D721Med (cell line): ENCODE data around the gene CDK15.
A peak's percentile ranks its signal among the peaks of the same experiment; 100 is the strongest.

Experiments used
- DNase-seq: peaks from one replicate; pipeline ENCODE4 v3.0.0; 2011; ENCODE audit warnings: low spot score; ENCODE audit not compliant: insufficient read length
- FAIRE-seq: peaks from 2 replicates; lab custom pipeline; 2011; peaks lifted over from hg19 to GRCh38; lab: Jason Lieb, UNC
- TF ChIP-seq, protein P1 (sequence below): IDR thresholded peaks from 2 replicates; pipeline ENCODE4 v1.5.1; 2012; ENCODE audit warnings: mild to moderate bottlenecking, control low read depth; ENCODE audit not compliant: insufficient read depth; ENCODE audit errors: missing control alignments

The CDK15 gene

DNA sequence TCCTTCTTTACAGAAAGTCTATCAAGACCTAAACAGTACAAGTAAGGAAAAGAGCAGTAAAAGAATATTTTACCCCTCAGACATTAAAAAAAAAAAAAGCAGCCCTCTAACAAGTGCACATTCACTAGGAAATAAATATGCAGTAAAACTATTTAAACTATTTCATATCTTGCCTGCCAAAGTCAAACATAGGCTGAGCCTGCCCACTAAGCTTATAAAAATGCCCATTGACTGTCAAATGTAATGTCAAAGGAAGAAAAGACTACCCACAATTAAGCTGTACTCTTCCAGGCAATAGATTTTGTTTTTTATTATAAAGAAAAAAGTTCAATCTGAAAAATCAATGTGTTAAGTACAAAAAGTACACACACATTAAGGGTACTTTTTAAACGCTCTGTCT lies 37.4 kb upstream of the CDK15 start:
- FAIRE-seq: no peak
- DNase-seq: no peak
- TF ChIP-seq, protein P1, sequence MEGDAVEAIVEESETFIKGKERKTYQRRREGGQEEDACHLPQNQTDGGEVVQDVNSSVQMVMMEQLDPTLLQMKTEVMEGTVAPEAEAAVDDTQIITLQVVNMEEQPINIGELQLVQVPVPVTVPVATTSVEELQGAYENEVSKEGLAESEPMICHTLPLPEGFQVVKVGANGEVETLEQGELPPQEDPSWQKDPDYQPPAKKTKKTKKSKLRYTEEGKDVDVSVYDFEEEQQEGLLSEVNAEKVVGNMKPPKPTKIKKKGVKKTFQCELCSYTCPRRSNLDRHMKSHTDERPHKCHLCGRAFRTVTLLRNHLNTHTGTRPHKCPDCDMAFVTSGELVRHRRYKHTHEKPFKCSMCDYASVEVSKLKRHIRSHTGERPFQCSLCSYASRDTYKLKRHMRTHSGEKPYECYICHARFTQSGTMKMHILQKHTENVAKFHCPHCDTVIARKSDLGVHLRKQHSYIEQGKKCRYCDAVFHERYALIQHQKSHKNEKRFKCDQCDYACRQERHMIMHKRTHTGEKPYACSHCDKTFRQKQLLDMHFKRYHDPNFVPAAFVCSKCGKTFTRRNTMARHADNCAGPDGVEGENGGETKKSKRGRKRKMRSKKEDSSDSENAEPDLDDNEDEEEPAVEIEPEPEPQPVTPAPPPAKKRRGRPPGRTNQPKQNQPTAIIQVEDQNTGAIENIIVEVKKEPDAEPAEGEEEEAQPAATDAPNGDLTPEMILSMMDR: no peak

DNA sequence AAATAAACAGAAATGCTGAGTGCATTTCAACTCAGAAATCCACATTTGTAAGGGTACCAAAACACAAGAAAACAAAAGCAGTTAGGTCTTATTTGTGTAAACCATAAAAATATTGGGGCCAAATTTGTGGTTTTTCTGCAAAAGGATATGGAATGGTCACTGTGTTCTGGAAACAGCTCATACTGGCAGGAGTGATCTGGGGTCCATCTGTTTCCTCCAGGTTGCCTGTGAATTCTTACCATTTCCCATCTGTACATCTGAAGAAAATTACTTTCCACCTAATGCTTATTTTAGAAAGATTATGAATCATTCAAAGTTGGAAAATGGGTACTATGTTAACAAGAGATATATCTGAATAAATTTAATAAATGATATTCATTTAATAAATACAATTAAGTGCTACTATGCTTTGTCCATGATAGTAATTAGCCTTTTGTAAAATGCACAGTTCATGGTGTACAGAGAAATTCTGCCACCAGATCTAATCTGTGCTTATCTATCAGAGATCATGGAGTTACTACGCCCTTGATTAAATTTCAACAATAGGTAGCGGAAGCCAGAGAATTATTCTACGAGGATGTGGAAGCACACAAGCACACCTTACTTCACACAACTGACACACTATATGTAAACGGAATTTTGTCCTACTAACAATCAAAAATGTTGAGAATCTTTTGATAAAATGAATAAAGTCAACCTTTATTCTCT lies 36.5 kb upstream of the CDK15 start:
- TF ChIP-seq, protein P1: no peak
- peak; percentile 35 for FAIRE-seq
- no peak for DNase-seq

DNA sequence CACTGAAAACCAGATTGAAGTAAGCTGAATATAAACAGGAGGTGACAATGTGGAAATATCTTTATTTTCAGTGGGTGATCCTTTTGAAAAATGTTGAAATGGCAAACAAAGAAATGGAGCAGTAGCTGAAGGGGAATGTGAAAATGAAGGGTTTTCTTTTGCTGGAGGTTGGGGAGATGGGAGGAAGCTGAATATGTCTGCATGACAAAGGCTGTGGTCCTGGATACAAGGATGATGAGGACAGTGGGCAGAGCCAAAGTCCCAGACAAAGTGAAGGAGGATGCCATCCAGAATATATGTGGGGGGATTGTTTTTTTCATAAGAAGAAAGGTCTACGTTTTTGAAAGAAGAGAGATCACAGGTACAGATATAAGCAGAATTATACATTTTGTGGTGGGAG lies 32.3 kb upstream of the CDK15 start:
- no peak for DNase-seq
- TF ChIP-seq, protein P1: no peak
- no peak for FAIRE-seq

DNA sequence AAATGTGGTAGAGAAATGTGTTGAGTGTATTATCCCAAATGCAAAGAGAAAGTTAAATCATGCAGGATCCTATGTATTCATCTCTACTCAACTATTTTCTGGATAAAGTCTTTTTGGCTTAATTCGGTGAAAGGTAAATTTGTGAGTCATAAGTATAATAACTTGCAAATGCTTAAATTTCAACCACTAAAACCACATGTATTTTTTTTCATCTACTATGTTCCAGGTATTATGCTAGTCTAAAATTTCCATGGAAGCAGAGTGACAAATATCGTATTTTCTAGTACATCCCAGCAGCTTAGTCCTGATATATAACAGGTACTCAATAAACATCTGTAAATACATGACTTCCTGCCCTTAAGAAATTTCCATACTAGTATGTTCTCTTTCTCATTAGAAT lies 31.8 kb upstream of the CDK15 start:
- TF ChIP-seq, protein P1: no peak
- DNase-seq (no peak), FAIRE-seq (no peak)

DNA sequence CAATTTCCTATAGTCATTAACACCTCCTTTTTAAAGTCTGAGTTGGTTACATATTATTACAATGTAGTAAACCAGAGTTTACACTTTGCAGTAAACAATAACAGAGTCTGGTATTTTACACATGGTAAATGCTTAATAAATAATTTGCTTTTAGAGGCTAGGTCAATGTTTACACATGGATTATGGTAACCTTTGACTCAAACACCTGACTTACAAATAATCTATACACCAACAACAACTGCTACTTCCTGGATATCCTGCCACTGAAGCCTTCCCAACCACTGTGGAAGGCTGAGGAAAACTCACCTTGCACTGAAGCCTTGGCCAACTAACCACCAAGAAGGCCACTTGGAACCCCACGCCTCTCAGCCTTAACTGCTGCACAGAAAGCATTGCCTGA lies 31.0 kb upstream of the CDK15 start:
- no peak for FAIRE-seq
- TF ChIP-seq, protein P1: no peak

DNA sequence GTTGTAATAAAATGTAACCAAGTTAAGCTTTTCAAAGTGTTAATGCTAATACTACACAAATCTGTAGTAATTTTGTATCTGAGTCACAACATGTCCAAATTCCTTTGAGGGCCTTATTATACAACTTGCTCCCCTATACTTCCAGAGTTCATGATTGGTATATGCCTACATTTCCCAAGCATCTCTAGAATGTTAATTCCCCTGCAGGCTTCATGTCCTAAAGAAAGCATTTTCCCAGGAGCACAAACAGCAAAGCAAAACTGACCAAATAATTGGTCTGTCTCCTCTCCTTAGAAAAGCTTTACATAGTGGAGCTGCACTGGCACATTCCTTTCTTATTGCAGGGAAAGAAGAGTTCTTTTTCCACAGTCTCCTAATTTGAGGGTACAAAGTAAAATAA lies 29.3 kb upstream of the CDK15 start:
- DNase-seq: no peak
- FAIRE-seq: no peak
- TF ChIP-seq, protein P1: no peak

More for the DNA sequence above, 31.0 kb upstream of the CDK15 start:
- no peak for DNase-seq

DNA sequence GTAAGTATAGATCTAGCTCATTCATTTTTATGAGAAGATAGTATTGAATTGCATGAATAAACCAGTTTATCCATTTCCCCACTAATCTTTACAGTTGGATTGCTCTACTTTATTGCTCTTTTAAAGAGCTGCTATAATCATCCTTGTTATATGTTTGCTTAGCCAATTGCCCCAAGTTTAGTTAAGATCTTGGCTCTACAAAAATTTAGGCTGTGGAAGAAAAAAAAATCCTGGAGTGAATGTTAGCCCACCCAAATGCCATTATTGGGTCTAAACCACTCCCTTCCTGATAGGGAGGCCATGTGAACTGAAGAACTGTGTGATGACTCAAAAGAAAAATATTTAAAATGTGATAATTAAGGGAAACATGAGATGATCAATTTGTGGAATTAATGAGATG lies 28.5 kb upstream of the CDK15 start:
- TF ChIP-seq, protein P1: no peak
- DNase-seq (no peak), FAIRE-seq (no peak)
